BE2C (cell line): ENCODE measurements around the gene ATXN7.

Experiments used
- DNase-seq: peaks from one replicate; pipeline ENCODE4 v3.0.0-alpha.2; 2020
- H3K27me3 ChIP-seq: fragments of 250-450 bp; sonication (Bioruptor Pico); 2 replicates; pipeline ENCODE4 v1.5.1; 2020; ENCODE audit warnings: mild to moderate bottlenecking
- H3K36me3 ChIP-seq: fragments of 250-450 bp; sonication (Bioruptor Pico); 2 replicates; pipeline ENCODE4 v1.5.1; 2020; ENCODE audit warnings: mild to moderate bottlenecking
- H3K4me1 ChIP-seq: fragments of 250-450 bp; sonication (Bioruptor Pico); 2 replicates; pipeline ENCODE4 v1.5.1; 2020
- H3K4me3 ChIP-seq: 2 replicates; pipeline ENCODE4 v1.5.1; 2011; ENCODE audit warnings: low read depth, low read length
- H3K9me3 ChIP-seq: fragments of 250-450 bp; sonication (Bioruptor Pico); 2 replicates; pipeline ENCODE4 v1.5.1; 2020
- TF ChIP-seq, protein P1 (sequence below): IDR thresholded peaks from 2 replicates; pipeline ENCODE4 v1.5.1; 2012; ENCODE audit warnings: mild to moderate bottlenecking, low read depth, low read length

Gene ATXN7

DNA sequence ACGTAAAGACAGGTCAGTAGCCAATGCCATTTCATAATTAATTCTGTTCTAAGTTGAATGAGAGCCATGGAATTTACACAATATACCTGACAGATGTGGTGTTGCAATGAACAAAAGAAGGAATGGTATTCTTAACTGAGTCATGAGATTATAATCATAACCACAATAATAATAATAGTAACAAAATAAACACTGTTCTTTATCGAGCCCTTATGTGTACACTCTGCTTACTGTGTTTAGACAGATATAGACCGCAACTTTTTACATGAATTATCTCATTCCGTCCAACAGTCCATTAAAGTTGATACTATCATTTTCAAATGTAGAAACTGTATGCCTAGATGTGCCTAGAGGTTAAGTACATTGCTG, 76.7 kb downstream of the ATXN7 start:
- DNase-seq, result no peak
- H3K36me3 ChIP-seq, result no peaks in the 10 kb centered on the region
- no peak overlapping the region for H3K4me3 ChIP-seq
- H3K4me1 ChIP-seq, result peaks cover 4% of the 10 kb centered on the region
- TF ChIP-seq, protein P1, sequence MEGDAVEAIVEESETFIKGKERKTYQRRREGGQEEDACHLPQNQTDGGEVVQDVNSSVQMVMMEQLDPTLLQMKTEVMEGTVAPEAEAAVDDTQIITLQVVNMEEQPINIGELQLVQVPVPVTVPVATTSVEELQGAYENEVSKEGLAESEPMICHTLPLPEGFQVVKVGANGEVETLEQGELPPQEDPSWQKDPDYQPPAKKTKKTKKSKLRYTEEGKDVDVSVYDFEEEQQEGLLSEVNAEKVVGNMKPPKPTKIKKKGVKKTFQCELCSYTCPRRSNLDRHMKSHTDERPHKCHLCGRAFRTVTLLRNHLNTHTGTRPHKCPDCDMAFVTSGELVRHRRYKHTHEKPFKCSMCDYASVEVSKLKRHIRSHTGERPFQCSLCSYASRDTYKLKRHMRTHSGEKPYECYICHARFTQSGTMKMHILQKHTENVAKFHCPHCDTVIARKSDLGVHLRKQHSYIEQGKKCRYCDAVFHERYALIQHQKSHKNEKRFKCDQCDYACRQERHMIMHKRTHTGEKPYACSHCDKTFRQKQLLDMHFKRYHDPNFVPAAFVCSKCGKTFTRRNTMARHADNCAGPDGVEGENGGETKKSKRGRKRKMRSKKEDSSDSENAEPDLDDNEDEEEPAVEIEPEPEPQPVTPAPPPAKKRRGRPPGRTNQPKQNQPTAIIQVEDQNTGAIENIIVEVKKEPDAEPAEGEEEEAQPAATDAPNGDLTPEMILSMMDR, result no peak
- no peaks in the 10 kb centered on the region for H3K9me3 ChIP-seq
- H3K27me3 ChIP-seq, result no peaks in the 10 kb centered on the region

DNA sequence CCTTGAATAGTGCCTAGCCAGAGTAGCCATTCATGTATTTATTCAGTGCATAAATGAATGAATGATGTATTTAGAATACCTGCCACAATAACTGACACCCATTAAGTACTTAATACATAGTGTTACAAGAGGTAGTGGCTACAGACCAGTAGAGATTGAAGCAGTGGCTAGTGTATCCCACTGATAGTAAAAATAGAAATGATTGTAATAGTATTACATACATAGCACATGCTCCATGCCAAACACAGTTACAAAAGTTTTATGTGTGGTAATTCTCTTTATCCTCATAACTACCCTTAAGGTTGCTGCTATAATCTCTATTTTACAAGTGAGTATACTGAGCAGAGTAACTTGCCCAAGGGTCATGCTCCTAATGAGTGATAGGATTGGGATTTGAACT, 78.9 kb downstream of the ATXN7 start:
- no peaks in the 10 kb centered on the region for H3K36me3 ChIP-seq
- no peaks in the 10 kb centered on the region for H3K9me3 ChIP-seq
- no peaks in the 10 kb centered on the region for H3K4me1 ChIP-seq
- H3K4me3 ChIP-seq, result no peak overlapping the region
- no peak for DNase-seq
- no peaks in the 10 kb centered on the region for H3K27me3 ChIP-seq
- TF ChIP-seq, protein P1, result no peak

DNA sequence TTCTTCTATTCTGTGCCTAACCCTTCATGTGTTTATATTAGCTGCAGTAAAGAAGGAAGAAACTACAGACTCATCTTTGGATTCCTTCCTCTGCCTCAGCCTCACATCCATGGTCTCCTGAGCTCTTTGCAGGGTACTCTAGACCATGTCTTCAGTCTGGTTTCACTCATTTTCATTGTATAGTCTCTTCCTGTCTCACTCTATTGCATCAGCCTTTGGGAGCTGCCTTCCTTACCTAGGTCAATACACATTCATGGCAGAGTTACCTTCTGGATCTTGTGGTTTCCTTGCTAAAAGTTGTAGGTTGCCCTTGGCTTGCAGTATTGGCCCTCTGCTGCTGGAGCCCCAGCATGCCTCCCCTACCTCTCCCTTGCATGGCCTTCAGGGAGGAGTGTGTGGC, 80.0 kb downstream of the ATXN7 start:
- Histone ChIP-seq H3K4me1 (no peaks in the 10 kb centered on the region), H3K9me3 (no peaks in the 10 kb centered on the region), H3K36me3 (no peaks in the 10 kb centered on the region), H3K4me3 (no peak overlapping the region), H3K27me3 (no peaks in the 10 kb centered on the region)
- no peak for DNase-seq
- TF ChIP-seq, protein P1, result no peak

DNA sequence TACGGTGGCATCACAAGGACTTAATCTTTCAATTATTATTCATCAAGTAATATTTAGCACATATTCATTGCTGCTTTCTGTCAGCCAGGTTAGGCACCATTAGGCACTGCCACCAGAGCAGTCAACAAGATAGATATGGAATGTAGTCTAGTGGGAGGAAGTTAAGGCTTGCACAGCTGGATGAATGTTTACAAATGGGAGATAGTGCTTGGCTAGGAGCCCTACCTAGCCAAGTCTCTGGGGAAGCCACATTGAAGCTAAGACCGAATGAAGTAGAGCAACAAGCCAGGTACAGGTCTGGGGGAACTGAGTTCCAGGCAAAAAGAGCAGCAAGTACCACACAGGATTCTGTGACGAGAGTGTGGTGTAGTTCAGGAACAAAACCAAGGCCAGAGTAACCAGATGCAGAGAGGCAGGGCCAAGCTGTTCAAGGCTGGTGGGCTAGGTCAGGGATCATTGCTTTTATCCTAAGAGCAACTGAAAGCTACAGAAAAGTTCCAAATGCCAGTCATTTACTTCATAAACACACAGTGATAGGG, 82.0 kb downstream of the ATXN7 start:
- Histone ChIP-seq H3K4me1 (0 out of 2 replicates have a peak, but pooled peaks cover 2% of the 10 kb centered on the region), H3K9me3 (no peaks in the 10 kb centered on the region), H3K36me3 (no peaks in the 10 kb centered on the region), H3K4me3 (no peak overlapping the region), H3K27me3 (no peaks in the 10 kb centered on the region)
- TF ChIP-seq, protein P1, result no peak
- no peak for DNase-seq

DNA sequence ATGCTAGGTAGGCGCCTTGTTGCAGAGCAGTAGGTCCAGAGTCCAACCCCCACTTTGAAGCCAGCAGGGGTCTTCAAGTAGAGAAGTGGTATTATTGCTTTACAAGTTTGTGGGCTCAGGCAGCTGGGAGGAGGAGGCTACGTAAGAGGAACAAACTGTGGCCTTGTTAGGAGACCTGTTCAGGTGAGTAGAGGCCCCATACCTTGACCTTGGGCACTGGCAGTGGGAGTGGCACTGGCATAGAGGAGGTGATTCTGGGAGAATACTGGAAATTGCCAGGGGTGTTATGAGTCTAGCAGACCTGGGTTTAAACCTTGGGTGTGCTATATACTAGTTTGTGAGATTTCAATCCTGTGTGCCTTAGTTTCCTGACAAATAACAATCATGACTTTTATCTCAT, 83.1 kb downstream of the ATXN7 start:
- Histone ChIP-seq H3K4me3 (no peak overlapping the region), H3K4me1 (0 out of 2 replicates have a peak, but pooled peaks cover 2% of the 10 kb centered on the region), H3K9me3 (no peaks in the 10 kb centered on the region), H3K27me3 (no peaks in the 10 kb centered on the region), H3K36me3 (no peaks in the 10 kb centered on the region)
- no peak for DNase-seq
- TF ChIP-seq, protein P1, result no peak

DNA sequence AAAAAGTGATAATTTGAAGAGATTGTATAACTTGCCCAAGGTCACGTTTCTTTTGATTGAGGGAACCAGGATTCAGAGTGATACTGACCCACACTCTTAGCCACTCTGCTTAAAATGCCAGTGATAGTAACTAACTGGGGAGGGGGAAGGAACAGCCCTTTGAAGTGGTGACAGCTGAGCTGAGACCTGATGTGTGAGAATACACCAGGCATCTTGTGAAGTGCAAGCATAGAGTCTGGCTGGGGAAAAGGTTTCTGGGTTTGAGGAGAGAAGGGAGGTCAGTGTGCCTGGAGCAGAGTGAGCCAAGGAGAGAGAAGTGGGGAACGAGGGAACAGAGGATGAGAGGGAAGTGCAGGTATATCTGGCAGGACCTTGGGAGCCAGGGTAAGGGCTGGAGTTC, 83.9 kb downstream of the ATXN7 start:
- no peaks in the 10 kb centered on the region for H3K9me3 ChIP-seq
- no peaks in the 10 kb centered on the region for H3K27me3 ChIP-seq
- no peak overlapping the region for H3K4me3 ChIP-seq
- DNase-seq, result no peak
- TF ChIP-seq, protein P1, result no peak
- H3K36me3 ChIP-seq, result no peaks in the 10 kb centered on the region
- H3K4me1 ChIP-seq, result peaks cover 7% of the 10 kb centered on the region; the same call in 1 of the 2 replicates
